GM18526 (cell line): ENCODE data around the gene SERPINB12.

ENCODE experiments used
- POLR2A ChIP-seq: IDR thresholded peaks from 3 replicates; pipeline ENCODE4 v1.6.1; 2011; ENCODE audit not compliant: insufficient read length; ENCODE audit errors: extremely low read depth

Gene SERPINB12

DNA sequence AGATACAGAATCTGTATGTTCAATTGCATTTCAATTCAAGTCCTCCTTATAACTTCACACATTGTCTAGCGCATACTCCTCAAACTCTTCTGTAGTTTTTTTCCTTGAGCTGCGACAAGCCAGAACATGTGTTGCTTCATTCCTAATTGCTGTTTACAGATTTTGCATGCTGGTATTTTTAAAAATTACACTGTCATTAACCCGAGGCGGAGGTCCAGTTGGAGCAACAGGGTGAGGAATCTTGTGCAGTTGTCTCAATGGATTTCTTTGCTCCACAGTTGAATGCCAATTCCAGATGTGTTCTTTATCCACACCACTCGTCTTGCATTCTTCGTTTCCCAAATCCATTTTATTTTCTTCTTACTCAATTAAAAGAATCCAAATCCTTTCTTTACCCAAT lies 28.6 kb downstream of the SERPINB12 start:
- TF ChIP-seq POLR2A = no peak

- TF ChIP-seq POLR2A = no peak
Measured at GRCh38 chr18:63575681-63576080, 33.5 kb downstream of the SERPINB12 start.

GRCh38 chr18:63578357-63578958 lies 36.3 kb downstream of the SERPINB12 start:
- no peak for TF ChIP-seq POLR2A

DNA sequence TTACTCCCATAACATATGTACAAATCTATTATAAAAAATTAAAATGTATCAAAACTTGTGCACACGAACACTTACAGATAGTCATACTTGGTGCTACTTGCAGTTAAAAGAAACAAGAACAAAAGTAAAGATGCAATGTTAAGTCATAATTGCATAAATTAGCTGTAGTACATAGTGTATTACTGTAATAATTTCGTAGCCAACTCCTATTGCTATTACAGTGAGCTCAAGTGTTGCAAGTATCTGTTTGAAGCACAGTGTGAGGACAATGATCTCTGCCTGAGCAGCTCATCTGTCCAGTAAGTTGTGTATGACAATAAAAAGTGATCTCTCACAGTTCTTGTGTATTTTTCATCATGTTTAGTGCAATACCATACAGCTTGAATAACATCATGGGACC lies 37.4 kb downstream of the SERPINB12 start:
- no peak for TF ChIP-seq POLR2A

DNA sequence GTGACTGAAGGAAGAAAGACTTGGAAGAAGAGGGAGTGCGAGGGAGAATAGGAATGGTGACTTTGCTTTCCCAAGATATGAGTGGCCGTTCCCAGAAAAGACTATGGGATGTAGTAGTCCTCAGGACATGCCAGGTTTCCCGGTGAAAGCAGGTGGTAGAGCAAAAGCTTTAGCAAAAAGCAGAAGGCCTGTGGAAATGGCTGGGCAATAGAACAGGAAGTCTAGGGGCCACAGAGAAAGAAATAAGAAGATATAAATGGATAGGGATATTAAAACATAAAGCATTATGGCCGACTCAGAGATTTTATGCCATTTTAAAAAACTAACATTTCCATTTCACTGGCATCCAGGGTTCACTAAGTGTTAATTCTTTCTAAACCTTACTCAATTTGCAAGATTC lies 43.8 kb downstream of the SERPINB12 start:
- no peak for TF ChIP-seq POLR2A

DNA sequence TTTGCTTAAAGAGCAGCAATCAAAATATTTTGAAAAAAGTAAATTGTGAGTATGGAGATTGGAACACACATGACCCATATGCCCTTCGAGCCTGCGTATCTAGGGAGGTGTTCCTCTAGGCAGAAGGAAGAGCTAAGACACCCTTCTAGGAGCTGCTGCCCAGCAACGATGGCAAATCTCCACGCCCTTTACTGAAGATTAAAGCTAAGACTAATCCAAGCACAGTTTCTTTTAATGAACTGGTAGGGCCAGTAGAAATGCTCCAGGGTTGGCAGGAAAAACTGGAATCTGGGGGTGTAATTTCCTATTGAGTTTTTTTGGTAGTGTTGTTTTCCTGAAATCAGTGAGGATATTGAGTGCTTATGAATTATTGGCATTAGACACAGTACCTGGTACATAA lies 44.3 kb downstream of the SERPINB12 start:
- TF ChIP-seq POLR2A = no peak

DNA sequence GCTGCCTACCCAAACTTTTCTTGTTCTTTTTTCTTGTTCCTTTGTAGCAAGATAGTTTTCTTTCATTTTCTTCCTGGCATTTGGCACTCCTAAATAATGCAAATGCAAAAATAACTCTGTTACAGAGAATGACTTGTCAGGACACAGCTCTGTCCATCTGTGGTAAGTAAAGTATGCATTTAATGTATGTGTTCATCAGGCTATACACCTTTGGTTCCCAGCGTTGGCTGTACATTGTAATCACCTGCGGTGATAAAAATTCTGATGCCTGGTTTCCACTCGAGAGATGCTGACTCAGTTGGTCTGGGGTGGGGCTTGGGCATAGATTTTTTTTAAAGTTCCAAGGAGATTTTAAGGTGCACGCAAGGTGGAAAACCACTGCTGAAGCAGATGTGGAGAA lies 44.8 kb downstream of the SERPINB12 start, which contains the start of gene SERPINB13:
TSS of gene SERPINB13 (plus strand) at position 378 of the 400 bp plus-strand sequence. CDS start 1,325 bp downstream, outside the sequence.
- TF ChIP-seq POLR2A = no peak

- TF ChIP-seq POLR2A = no peak
Measured at GRCh38 chr18:63588909-63589308, 46.7 kb downstream of the SERPINB12 start.

DNA sequence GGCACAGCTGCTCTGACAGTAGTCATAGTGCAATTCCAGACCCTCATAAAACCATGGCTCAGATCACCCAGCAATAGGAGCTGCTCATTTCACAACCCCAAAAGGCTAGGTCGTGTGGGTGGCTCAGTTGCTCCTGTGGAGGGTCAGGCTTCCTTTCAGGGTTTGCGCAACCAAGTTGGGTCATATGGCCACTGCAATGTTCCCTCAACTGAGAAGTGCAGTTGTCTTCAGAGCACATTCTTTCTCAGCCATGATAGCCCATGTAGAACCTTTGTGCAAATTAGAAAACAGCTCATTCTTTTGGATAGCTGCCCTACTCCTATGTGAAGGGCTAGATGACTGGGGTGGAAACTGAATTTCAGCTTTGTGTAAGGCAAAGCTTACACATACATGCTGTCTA lies 48.2 kb downstream of the SERPINB12 start:
- TF ChIP-seq POLR2A = no peak

- no peak for TF ChIP-seq POLR2A
Measured at GRCh38 chr18:63590966-63591695, 49.0 kb downstream of the SERPINB12 start.

DNA sequence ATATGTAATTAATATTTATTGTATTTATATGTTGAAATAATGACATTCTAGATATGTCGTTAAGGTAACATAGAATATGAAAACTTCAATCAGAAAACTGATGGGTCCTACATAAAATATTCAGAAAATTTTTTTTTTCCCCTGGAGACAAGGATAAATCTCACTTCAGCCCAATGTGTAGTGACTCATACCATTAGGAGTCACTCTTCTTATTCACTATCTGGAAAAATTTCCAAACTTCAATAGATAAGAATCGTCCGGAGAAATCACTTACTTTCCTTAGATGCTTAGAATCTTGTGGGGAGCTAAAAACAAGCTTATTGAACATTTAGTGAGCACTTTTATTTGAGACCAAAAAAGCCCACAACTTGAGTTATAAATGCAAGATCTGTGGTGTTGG lies 49.6 kb downstream of the SERPINB12 start:
- TF ChIP-seq POLR2A = no peak

DNA sequence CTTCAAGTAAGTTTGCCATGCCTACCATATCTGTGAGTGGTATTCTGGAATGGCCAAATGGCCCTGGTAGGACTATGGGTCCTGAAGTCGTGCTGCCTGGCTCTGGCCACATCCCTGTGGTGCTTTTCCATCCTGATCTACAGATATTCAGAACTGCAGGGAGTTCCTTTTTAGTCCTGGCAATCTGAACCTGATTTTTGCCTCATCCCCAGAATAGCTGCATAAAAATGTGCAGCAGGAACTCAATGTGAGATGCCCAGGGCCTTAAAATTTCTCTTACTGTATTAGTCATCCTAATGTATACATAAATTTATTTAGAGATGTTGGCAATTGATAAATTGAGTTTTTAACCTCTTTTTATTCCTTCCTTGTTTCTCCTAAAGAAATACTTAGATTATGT lies 50.3 kb downstream of the SERPINB12 start:
- TF ChIP-seq POLR2A = no peak

- TF ChIP-seq POLR2A = no peak
Measured at GRCh38 chr18:63596964-63597363, 54.8 kb downstream of the SERPINB12 start.

GRCh38 chr18:63603355-63603754 lies 61.2 kb downstream of the SERPINB12 start:
- TF ChIP-seq POLR2A = no peak

- no peak for TF ChIP-seq POLR2A
Measured at GRCh38 chr18:63603772-63604171, 61.6 kb downstream of the SERPINB12 start.

- TF ChIP-seq POLR2A = no peak
Measured at GRCh38 chr18:63604791-63605567, 62.8 kb downstream of the SERPINB12 start.
